ENCODE data around the gene LTB4R2. TPM values are rescaled to one million over a fixed set of nuclear protein-coding genes. Genes with fewer than 3 reads are reported as not detected.

LTB4R2 gene
- total and polyA plus RNA-seq, 2 experiments from 2014 or later, result 0.40 to 12.6 TPM

- Histone ChIP-seq H2AFZ (no peak overlapping the region), H3K27ac (ENCODE audit: low read depth) (no peak overlapping the region), H4K20me1 (replicated peaks; ENCODE audit: insufficient read depth) (no peaks in the 10 kb centered on the region), H3K9me2 (ENCODE audit: insufficient read depth) (no peaks in the 10 kb centered on the region), H3K27me3 (ENCODE audit: insufficient read depth) (peaks cover 89% of the 10 kb centered on the region), H3K4me2 (no peak overlapping the region), H3K79me2 (replicated peaks; ENCODE audit: insufficient read depth) (no peaks in the 10 kb centered on the region), H3K36me3 (ENCODE audit: insufficient read depth) (no peaks in the 10 kb centered on the region), H3K4me1 (ENCODE audit: insufficient read depth) (no peaks in the 10 kb centered on the region), H3K4me3 (no peak overlapping the region), H3F3A (replicated peaks; ENCODE audit: low read depth) (no peaks in the 10 kb centered on the region)
- Mint-ChIP-seq H3K9me3 (no peaks in the 10 kb centered on the region), H3K4me3 (no peak overlapping the region), H3K27me3 (ENCODE audit: insufficient read depth, low read depth, poor library complexity) (peaks cover 23% of the 10 kb centered on the region), H3K4me1 (no peaks in the 10 kb centered on the region), H3K36me3 (ENCODE audit: low read depth) (no peaks in the 10 kb centered on the region), H3K27ac (no peak overlapping the region)
- no peak for TF ChIP-seq ZNF114 (CRISPR knock-in tag; IDR thresholded peaks at IDR 0.05)
- no peak for TF ChIP-seq NANOG (IDR thresholded peaks at IDR 0.05; ENCODE audit: borderline replicate concordance)
- TF ChIP-seq, protein P1, sequence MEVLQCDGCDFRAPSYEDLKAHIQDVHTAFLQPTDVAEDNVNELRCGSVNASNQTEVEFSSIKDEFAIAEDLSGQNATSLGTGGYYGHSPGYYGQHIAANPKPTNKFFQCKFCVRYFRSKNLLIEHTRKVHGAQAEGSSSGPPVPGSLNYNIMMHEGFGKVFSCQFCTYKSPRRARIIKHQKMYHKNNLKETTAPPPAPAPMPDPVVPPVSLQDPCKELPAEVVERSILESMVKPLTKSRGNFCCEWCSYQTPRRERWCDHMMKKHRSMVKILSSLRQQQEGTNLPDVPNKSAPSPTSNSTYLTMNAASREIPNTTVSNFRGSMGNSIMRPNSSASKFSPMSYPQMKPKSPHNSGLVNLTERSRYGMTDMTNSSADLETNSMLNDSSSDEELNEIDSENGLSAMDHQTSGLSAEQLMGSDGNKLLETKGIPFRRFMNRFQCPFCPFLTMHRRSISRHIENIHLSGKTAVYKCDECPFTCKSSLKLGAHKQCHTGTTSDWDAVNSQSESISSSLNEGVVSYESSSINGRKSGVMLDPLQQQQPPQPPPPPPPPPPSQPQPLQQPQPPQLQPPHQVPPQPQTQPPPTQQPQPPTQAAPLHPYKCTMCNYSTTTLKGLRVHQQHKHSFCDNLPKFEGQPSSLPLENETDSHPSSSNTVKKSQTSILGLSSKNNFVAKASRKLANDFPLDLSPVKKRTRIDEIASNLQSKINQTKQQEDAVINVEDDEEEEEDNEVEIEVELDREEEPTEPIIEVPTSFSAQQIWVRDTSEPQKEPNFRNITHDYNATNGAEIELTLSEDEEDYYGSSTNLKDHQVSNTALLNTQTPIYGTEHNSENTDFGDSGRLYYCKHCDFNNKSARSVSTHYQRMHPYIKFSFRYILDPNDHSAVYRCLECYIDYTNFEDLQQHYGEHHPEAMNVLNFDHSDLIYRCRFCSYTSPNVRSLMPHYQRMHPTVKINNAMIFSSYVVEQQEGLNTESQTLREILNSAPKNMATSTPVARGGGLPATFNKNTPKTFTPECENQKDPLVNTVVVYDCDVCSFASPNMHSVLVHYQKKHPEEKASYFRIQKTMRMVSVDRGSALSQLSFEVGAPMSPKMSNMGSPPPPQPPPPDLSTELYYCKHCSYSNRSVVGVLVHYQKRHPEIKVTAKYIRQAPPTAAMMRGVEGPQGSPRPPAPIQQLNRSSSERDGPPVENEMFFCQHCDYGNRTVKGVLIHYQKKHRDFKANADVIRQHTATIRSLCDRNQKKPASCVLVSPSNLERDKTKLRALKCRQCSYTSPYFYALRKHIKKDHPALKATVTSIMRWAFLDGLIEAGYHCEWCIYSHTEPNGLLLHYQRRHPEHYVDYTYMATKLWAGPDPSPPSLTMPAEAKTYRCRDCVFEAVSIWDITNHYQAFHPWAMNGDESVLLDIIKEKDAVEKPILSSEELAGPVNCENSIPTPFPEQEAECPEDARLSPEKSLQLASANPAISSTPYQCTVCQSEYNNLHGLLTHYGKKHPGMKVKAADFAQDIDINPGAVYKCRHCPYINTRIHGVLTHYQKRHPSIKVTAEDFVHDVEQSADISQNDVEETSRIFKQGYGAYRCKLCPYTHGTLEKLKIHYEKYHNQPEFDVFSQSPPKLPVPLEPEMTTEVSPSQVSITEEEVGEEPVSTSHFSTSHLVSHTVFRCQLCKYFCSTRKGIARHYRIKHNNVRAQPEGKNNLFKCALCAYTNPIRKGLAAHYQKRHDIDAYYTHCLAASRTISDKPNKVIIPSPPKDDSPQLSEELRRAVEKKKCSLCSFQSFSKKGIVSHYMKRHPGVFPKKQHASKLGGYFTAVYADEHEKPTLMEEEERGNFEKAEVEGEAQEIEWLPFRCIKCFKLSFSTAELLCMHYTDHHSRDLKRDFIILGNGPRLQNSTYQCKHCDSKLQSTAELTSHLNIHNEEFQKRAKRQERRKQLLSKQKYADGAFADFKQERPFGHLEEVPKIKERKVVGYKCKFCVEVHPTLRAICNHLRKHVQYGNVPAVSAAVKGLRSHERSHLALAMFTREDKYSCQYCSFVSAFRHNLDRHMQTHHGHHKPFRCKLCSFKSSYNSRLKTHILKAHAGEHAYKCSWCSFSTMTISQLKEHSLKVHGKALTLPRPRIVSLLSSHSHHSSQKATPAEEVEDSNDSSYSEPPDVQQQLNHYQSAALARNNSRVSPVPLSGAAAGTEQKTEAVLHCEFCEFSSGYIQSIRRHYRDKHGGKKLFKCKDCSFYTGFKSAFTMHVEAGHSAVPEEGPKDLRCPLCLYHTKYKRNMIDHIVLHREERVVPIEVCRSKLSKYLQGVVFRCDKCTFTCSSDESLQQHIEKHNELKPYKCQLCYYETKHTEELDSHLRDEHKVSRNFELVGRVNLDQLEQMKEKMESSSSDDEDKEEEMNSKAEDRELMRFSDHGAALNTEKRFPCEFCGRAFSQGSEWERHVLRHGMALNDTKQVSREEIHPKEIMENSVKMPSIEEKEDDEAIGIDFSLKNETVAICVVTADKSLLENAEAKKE (CRISPR knock-in tag; IDR thresholded peaks at IDR 0.05), result no peak
- TF ChIP-seq, protein P2, sequence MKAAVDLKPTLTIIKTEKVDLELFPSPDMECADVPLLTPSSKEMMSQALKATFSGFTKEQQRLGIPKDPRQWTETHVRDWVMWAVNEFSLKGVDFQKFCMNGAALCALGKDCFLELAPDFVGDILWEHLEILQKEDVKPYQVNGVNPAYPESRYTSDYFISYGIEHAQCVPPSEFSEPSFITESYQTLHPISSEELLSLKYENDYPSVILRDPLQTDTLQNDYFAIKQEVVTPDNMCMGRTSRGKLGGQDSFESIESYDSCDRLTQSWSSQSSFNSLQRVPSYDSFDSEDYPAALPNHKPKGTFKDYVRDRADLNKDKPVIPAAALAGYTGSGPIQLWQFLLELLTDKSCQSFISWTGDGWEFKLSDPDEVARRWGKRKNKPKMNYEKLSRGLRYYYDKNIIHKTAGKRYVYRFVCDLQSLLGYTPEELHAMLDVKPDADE (IDR thresholded peaks at IDR 0.05), result no peak
- no peak for TF ChIP-seq EZH2 (IDR thresholded peaks at IDR 0.05; ENCODE audit: low read depth, unreplicated experiment)
- no peak for TF ChIP-seq JUNB (IDR thresholded peaks at IDR 0.05; ENCODE audit: unreplicated experiment)
- no peak for TF ChIP-seq CREB1 (CRISPR knock-in tag; IDR thresholded peaks at IDR 0.05; ENCODE audit: low read depth)
- TF ChIP-seq POLR2AphosphoS5 (IDR thresholded peaks at IDR 0.05; ENCODE audit: low read depth), result no peak
- DNase-seq (ENCODE audit: low spot score) (no peak), ATAC-seq (no peak)
Observed at GRCh38 chr14:24348186-24348585, 38.2 kb downstream of the LTB4R2 start.

Data from GM23338 (cell line).